Activated CD8-positive, alpha-beta memory T cell treated with anti-CD3 and anti-CD28 coated beads, Interleukin-2, amount 50 U/mL, for 1 hour (primary cell): ENCODE measurements around the gene TBC1D25.

Source experiments
- DNase-seq: peaks from one replicate; pipeline ENCODE4 v3.0.0-alpha.2; 2020; ENCODE audit errors: extremely low read depth

The TBC1D25 gene

DNA sequence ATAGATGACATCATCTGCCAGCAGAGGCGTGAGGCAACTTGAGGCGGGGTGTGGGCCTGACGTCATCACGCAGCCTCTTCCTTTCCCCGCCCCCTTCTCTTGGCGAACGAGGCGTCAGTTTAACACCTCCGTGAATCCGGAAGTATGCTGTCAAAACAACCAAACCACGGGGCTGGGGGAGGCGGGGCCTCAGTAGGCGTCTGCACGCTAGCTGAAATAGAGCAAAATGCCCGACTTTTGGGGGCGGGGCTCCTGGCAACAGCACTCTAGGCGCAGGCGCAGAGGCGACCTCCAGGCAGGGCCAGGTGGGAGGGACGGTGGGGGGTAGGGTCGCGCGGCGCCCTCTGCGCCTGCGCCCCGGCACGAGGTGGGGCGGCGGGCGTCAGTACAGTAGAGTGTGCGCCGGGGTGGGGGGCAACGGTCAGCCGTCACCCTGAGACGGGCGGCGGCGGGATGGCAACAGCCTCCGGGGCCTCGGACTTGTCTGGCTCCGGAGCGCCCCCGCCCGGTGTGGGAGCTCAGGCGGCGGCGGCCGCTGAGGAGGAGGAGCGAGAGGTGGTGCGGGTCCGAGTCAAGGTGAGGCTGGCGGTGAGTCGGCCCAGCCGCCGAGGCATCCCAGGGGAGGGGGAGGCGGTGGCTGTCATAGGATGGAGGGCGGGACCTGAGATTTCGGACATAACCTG is at the start of gene TBC1D25:
Gene TBC1D25 (plus strand): TSS at position 370 of the 683 bp plus-strand sequence. CDS start 84 bp downstream, at position 454.
- DNase-seq = peak; percentile 92

DNA sequence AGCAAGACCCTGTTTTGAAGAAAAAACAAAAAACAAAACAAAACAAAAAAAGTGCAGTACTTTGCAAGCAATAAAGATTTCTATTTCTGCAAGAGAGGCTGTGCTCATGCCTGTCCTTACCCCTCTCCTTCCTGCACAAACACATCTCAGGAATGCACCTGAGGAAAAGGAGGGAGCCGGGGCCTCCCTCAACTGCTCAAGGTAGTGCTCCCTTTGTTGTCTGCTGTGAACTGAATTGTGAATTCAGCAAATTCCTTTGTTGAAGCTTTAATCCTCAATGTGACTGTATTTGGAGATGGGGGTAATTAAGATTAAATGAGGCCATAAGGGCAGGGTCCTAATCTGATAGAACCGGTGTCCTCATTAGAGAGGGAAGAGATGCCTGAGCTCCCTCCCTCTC is 49.6 kb upstream of the TBC1D25 start:
- no peak for DNase-seq

DNA sequence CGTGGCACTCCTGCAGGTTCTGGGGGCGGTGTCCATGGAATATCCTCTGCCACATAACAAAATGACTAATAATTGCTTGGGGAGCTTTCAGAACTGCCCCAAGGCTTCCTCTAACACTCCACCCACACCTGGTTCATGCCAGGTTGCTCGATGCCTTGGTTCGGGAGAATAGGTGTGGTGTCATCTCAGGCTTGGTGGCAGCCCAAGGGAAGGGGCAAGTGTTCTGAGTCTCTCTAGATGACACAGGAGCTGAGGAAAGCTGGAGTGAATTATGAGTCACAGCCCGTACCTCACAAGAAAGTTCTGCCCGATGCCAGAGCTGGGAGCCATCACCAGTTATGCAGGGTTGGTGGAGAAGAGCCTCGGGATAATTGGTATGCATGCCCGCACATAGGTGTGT is 48.9 kb upstream of the TBC1D25 start:
- no peak for DNase-seq

DNA sequence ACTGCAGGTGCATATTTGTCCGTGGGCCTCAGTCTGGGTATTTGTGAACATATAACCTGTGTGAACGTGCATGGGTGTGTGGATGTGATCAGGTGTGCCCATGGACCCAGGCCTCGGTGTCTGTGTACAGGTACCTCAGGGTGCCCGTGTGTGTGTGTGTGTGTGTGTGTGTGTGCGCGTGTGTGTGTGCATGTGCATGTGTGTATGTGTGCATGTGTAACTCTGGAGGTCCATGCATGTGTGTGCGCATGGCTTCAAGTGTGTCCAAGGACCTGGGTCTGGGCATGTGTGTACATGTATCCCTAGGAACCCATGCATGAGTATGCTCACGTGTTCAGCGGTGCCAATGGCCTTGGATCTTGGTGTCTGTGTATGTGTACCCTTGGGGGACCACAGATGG is 47.7 kb upstream of the TBC1D25 start:
- no peak for DNase-seq

- DNase-seq = no peak
These were observed 47.1 kb upstream of the TBC1D25 start for GRCh38 chrX:48492293-48492910.

- no peak for DNase-seq
These were observed 45.6 kb upstream of the TBC1D25 start for GRCh38 chrX:48493890-48494364.

DNA sequence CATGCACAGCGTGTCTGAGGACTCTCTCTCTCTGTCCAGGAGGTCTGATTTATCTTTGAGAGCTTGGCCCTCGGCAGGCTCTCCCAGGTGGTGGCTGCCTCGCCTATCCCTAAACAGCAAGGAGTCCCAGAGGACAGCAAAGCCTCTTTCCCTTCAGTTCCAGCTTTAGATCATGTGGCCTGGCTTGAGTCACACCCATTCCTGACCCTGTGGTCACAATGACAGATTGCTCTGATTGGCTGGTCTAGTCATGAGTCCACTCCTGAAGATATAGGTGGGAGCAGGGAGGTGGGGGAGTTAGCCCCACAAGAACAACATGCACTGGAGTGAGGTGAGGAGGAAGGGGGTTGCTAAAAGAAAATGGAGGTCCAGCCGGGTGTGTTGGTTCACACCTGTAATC is 42.9 kb upstream of the TBC1D25 start:
- DNase-seq = no peak

DNA sequence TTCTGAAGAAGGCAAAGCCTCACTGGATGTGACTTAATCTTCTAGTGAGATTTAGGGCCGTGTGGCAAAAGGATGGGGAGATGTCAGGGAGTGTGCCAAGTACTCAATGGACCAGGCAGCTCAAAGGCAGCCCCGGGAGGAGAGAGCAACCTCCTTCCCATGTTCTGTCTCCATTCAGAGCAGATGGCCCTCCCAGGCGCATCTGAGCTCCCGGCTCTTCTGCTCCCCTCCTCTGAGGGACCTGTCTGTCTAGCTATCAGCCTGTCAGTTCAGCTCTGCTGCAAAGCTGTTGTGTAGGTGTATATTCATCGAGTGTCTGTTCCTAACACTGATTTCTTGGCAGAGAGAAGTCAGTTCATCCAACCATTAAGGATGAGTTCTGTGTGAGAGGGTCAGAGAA is 41.6 kb upstream of the TBC1D25 start:
- no peak for DNase-seq

DNA sequence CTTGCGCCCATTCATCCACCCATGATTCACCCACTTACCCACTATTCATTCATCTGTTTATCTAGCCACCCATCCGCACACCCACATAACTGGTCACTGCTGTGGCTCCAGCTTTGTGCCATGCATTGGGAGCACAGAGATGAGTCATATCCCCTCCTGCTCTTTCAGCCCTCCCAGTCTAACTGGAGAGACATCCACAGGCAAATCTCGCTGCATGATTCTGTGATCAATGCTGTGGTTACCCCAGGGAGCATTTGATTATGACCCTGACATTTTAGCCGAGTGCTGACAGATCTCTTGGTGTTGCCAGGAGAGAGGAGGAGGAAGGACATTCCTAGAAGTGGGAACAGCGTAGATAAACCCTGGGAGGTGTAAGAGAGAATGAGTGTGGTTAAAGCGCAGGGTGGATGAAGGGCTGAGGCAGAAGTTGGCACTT is 41.1 kb upstream of the TBC1D25 start:
- DNase-seq = no peak

GRCh38 chrX:48504261-48504660 is 35.3 kb upstream of the TBC1D25 start:
- DNase-seq = no peak

GRCh38 chrX:48505481-48505880 is 34.0 kb upstream of the TBC1D25 start:
- DNase-seq = no peak

- DNase-seq = no peak
These were observed 32.3 kb upstream of the TBC1D25 start for GRCh38 chrX:48507246-48507645.

DNA sequence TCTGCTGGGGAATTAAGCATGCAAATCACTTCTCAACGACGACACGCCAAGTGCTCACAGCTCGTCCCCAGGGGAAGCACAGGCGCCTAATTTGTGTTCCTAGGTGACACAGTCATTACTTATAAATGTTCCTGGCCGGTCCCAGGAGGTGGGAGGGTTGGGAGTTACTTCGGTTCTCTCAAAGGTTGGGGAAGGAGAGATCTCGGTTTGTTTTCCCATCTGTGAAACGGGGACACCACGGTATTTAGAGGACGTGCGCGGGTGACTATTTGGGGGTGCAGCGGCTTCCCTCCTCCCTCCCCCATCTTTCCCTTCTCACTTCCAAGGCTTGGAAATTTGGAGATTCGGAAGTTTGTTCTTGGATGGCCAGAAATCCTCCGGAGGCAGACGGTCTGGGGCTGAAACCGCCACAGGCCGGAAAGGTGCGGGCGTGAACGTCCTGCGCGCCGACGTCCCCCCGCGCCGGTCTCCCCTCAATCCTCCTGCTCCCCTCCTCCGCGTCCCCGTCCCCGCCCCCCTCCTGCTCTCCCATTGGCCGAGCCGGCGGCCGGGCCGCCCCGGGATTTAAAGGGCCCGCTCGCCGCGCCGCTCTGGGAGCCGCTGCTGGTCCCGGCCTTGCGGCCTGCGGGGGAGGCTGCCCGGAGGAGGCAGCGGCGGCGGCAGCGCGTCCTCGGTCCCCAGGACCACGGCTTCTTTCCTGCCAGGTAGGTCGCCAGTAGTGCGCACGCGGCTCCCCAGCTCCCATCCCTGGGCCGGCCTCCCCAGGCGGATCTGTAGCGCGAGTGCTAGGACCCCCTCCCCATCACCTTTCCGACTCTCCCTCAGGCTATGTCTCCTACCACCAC is 30.9 kb upstream of the TBC1D25 start, which contains the start of gene PORCN:
Gene PORCN (plus strand): TSS at position 593 of the 845 bp plus-strand sequence. CDS start 829 bp downstream, outside the sequence.
- DNase-seq = peak; percentile 42

DNA sequence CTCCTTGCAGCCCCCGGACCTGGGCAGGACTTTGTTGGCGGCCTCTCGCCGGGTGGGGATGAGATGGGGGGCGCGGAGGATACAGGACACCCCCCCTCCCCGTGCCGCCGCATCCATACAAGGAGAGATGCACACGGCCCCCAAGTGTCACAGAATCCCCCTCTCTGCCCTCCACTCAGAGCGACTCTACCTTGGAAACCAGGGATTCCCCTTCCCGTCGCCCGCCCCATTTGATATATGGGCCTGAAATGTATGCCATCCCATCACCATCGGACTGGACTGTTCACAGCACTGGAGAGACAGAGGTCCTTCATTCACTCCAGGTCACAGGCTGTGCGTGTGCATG is 30.3 kb upstream of the TBC1D25 start:
- no peak for DNase-seq

DNA sequence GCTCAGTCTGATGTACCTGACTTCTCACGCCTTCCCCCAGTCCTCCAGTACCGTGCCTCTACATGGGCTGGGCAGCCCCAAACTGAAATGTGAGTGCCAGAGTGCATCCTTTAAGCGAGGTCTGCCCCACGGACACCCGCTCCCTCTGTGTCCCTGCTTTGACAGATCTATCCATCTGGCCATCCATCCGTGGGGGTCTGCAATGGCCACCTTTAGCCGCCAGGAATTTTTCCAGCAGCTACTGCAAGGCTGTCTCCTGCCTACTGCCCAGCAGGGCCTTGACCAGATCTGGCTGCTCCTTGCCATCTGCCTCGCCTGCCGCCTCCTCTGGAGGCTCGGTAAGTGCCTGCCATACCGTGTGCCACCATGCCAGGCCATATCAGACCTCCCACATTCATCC is 29.9 kb upstream of the TBC1D25 start:
- DNase-seq = no peak

DNA sequence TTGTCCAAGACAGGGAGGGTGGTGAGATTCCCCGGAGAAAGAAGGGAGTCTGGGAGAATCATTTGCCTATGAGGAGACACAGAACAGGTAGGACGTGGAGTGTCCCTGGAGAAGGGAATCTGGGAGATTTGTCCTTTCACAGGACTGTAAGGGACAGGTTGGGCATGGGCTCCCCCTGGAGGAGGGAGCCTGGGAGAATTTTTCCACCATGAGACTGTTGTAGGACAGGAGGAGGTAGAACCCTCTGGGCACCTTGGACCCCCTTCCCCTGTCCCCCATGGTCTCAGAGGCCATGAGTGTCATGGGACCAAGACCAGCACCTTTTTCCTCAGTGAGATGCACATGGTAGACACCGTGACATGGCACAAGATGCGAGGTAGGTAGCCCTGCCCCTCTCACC is 28.0 kb upstream of the TBC1D25 start:
- no peak for DNase-seq

DNA sequence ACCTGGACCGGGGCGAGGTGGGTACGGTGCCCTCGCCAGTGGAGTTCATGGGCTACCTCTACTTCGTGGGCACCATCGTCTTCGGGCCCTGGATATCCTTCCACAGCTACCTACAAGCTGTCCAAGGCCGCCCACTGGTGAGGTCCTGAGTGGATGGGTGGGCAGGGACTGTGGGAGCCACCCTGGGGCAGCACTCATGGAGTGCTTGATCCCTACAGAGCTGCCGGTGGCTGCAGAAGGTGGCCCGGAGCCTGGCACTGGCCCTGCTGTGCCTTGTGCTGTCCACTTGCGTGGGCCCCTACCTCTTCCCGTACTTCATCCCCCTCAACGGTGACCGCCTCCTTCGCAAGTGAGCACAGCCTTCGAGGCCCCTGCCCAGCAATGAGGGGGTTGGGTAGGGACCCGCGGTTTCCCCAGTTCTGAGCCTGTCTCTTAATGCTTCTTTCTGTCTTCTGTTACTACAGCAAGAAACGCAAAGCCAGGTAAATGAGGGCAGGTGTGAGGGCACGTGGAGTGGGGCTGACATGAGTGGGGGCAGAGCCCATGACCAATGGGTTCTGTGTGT is 27.1 kb upstream of the TBC1D25 start:
- DNase-seq = no peak

DNA sequence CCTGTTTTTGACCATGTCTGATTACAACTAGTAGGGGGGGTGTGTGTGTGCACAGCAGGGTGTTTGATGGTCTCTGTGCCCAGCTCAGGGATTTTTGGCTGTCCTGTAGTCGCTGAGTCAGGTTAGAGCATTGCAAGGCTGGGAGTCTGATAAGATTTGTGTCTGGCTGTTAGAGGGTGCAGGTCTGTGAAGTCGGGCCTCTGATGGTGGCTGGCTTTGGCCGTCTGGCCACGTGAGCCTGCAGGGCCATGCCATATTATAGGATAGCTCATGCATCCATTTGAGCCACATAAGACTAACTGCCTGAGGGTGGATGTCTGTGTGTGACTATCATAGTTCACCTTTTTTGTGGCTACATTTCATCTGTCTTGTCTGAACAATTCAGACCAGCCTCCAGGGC is 25.8 kb upstream of the TBC1D25 start:
- DNase-seq = no peak

DNA sequence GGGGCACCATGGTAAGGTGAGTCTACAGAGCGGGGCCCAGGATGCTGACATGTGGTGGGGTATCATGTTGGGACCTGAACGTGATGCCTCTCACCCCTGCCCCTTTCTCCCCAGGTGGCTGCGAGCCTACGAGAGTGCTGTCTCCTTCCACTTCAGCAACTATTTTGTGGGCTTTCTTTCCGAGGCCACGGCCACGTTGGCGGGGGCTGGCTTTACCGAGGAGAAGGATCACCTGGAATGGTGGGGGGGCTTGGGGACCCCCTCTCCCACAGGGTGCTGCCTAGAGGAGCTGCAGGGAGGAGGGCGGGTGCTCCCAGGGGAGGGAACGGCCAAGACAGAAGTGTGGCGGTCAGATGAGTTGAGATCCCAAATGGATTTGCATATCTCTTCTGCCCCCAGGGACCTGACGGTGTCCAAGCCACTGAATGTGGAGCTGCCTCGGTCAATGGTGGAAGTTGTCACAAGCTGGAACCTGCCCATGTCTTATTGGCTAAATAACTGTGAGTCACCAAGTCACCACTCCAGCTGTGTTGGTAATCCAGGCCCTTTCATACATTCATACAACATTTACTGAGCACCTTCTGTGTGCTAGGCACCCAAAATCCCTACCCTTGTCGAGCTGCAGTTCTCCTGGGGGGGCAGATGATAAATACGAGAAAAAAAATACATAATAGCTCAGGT is 25.2 kb upstream of the TBC1D25 start:
- DNase-seq = no peak

- DNase-seq = no peak
These were observed 24.6 kb upstream of the TBC1D25 start for GRCh38 chrX:48514868-48515460.

DNA sequence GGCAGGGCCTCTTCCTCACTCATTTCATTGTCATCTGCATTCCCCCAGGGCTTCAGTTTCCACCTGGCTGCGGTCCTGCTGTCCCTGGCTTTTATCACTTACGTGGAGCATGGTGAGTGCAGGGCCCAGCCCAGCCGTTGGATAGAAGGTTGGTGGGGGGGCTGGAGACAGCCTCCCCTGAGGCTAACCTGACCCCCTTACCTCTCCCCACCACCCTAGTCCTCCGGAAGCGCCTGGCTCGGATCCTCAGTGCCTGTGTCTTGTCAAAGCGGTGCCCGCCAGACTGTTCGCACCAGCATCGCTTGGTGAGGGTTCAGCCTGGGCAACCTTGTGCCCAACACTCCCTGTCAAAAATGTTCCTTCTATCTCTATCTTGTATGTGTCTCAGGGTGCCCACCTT is 23.7 kb upstream of the TBC1D25 start:
- no peak for DNase-seq
